Measurements from ENCODE around the gene CD24. TPM values are rescaled to one million over a fixed set of nuclear protein-coding genes. Genes with fewer than 3 reads are reported as not detected.
A peak's percentile ranks its signal among the peaks of the same experiment; 100 is the strongest.

The CD24 gene
- total and polyA plus RNA-seq, 10 of the 15 experiments (the other 5 are each of a cell fraction or from before 2014, with no cell fraction given): 0.19 to 21.2 (median 9.0) TPM

GRCh38 chr6:106974999-106975737, 639 bp upstream of the CD24 start:
- POLR2A ChIA-PET: interaction anchor here (0.7 kb wide), 1 partner anchor 342 kb away, joined by 12 read pairs; no protein-coding TSS in a partner anchor
- Histone ChIP-seq H3K9me3 (replicated peaks; ENCODE audit: control insufficient read depth, insufficient read depth, low read length) (no peaks in the 10 kb centered on the region), H3K4me3 (peak overlapping the region; percentile 80), H3K4me2 (ENCODE audit: control insufficient read depth, insufficient read depth) (peak overlapping the region; percentile 86), H3K27me3 (replicated peaks in 1 of 2; ENCODE audit: control insufficient read depth in 2 of 2, insufficient read depth in 2 of 2, low read length in 1 of 2) (peaks cover 11 to 13% of the 10 kb centered on the region in 2 experiments; a peak in 3 of 4 replicates), H3K36me3 (ENCODE audit: control insufficient read depth in 2 of 2, insufficient read depth in 2 of 2, low read length in 1 of 2) (no peaks in the 10 kb centered on the region), H2AFZ (ENCODE audit: control insufficient read depth, low read depth, low read length) (peak overlapping the region; percentile 75), H4K20me1 (ENCODE audit: control insufficient read depth, insufficient read depth) (no peaks in the 10 kb centered on the region), H3K4me1 (ENCODE audit: control insufficient read depth, insufficient read depth, low read length) (peaks cover 7% of the 10 kb centered on the region; the same call in 1 of the 2 replicates), H3K9ac (ENCODE audit: control insufficient read depth, insufficient read depth, low read length) (no peak overlapping the region; the same call in 1 of the 2 replicates), H3K79me2 (ENCODE audit: control insufficient read depth, insufficient read depth, low read length) (no peaks in the 10 kb centered on the region), H3K27ac (ENCODE audit: control insufficient read depth, insufficient read depth) (no peak overlapping the region)
- in situ Hi-C loops (cut with MboI): no loop called here
- WGBS (ENCODE audit: insufficient coverage, insufficient replicate concordance, low lambda C conversion rate, missing lambda C conversion rate): 1% methylated on average over 56 of the region's 90 CpGs
- intact Hi-C loops (cut with micrococcal nuclease; ENCODE audit: unreplicated experiment): loop anchor here (5.0 kb wide), 2 partner anchors 128 to 273 kb away; no protein-coding TSS in a partner anchor
- RAD21 ChIA-PET (ENCODE audit: unreplicated experiment): no interaction called here
- DNase-seq (ENCODE audit: low read depth, low spot score) (no peak), ATAC-seq (peak; percentile 91), FAIRE-seq (no peak)
- BruUV-seq (replicated peaks): no TSS peak
- SMC1A ChIA-PET (ENCODE audit: uncharacterized antibody, unreplicated experiment): no interaction called here
- CTCF ChIA-PET: no interaction called here
- TF ChIP-seq FOS (IDR thresholded peaks at IDR 0.05; ENCODE audit: borderline replicate concordance, extremely low read depth, insufficient read length) (no peak), MXI1 (IDR thresholded peaks at IDR 0.05; ENCODE audit: low read depth, low read length) (no peak), RAD51 (IDR thresholded peaks at IDR 0.05) (no peak), GATAD2B (conservative IDR thresholded peaks at IDR 0.05; ENCODE audit: low read depth) (peak; percentile 38; the same call in 1 of the 2 replicates), RB1 (IDR thresholded peaks at IDR 0.05; ENCODE audit: borderline replicate concordance) (0 out of 2 replicates have a peak, but pooled peaks have one; percentile 50), ZBED1 (IDR thresholded peaks at IDR 0.05; ENCODE audit: borderline replicate concordance) (no peak), SMARCA5 (IDR thresholded peaks at IDR 0.05) (peak; percentile 27; the same call in 1 of the 2 replicates), MTA2 (IDR thresholded peaks at IDR 0.05; ENCODE audit: low read depth) (no peak), HDAC6 (IDR thresholded peaks at IDR 0.05; ENCODE audit: unreplicated experiment) (peak; percentile 81), ASH2L (IDR thresholded peaks at IDR 0.05; ENCODE audit: borderline replicate concordance, low read depth) (no peak), SREBF1 (IDR thresholded peaks at IDR 0.05; ENCODE audit: low read length) (no peak), BHLHE40 (IDR thresholded peaks at IDR 0.05; ENCODE audit: borderline replicate concordance in 1 of 2, low read depth in 2 of 2, low read length in 1 of 2) (peak in 1 of 2 experiments; percentile 9; a peak in 1 of 4 replicates), CTCF (IDR thresholded peaks at IDR 0.05 in 2 of 3, conservative IDR thresholded peaks at IDR 0.05 in 1 of 3; ENCODE audit: control insufficient read depth in 2 of 3, extremely low read depth in 1 of 3, insufficient read depth in 1 of 3, low read depth in 3 of 3, low read length in 3 of 3) (peak; percentile 26 to 40 (median 26); a peak in 5 of 6 replicates), IKZF1 (conservative IDR thresholded peaks at IDR 0.05) (0 out of 2 replicates have a peak, but pooled peaks have one; percentile 44), GABPA (IDR thresholded peaks at IDR 0.05; ENCODE audit: low read depth) (no peak), BRCA1 (IDR thresholded peaks at IDR 0.05; ENCODE audit: low read depth, low read length) (no peak), RAD21 (IDR thresholded peaks at IDR 0.05; ENCODE audit: insufficient read depth, low read depth, low read length) (peak; percentile 44), IRF4 (IDR thresholded peaks at IDR 0.05; ENCODE audit: low read depth, low read length) (no peak), MAX (IDR thresholded peaks at IDR 0.05; ENCODE audit: low read depth, low read length) (no peak)
